SK-N-SH (cell line): ENCODE data around the gene ARHGEF37. TPM values are rescaled to one million over a fixed set of nuclear protein-coding genes. Genes with fewer than 3 reads are reported as not detected.

ENCODE experiments used
- CTCF ChIA-PET: fragments of 300-600, 350-600 bp; formaldehyde crosslinking; extraction: SDS; loops from one replicate; lab custom pipeline; 2021; lab: Yijun Ruan, JAX
- POLR2A ChIA-PET: fragments of 350-600 bp; sonication (Branson Sonifier 250); formaldehyde crosslinking; extraction: SDS; loops from one replicate; lab custom pipeline; 2020; ENCODE audit warnings: antibody characterized with exemption, inconsistent platforms; lab: Yijun Ruan, JAX
- DNase-seq: peaks from one replicate; pipeline ENCODE4 v3.0.0; 2012
- H2AFZ ChIP-seq: fragments of 200-600 bp; sonication (generic); 2 replicates; pipeline ENCODE4 v1.8.1; 2016; ENCODE audit warnings: antibody characterized with exemption, mild to moderate bottlenecking, low read depth
- H3F3A ChIP-seq: fragments of 200-600 bp; sonication (generic); replicated peaks from 2 replicates; pipeline ENCODE3; 2016; ENCODE audit warnings: antibody characterized with exemption, mild to moderate bottlenecking; ENCODE audit not compliant: insufficient read depth
- H3K27ac ChIP-seq, 2 experiments: fragments of 200-500 bp in 1 of 2; fragments of 200-600 bp in 1 of 2; sonication (Bioruptor generic) in 1 of 2; sonication (generic), shearing (Covaris generic) in 1 of 2; 2 replicates each; pipeline versions ENCODE4 v1.5.1 to v1.6.1; 2014 to 2016; ENCODE audit warnings: low read depth in 2 of 2, inconsistent platforms in 1 of 2, low read length in 1 of 2, mild to moderate bottlenecking in 1 of 2, mixed read lengths in 1 of 2
- H3K27me3 ChIP-seq: fragments of 200-600 bp; sonication (generic), shearing (Covaris generic); 2 replicates; pipeline ENCODE4 v1.6.1; 2016; ENCODE audit warnings: mixed run types; ENCODE audit not compliant: insufficient read depth
- H3K36me3 ChIP-seq, 2 experiments: fragments of 200-500 bp in 1 of 2; fragments of 200-600 bp in 1 of 2; sonication (Bioruptor generic) in 1 of 2; sonication (generic) in 1 of 2; replicated peaks in 1 of 2; 2 replicates each; pipeline versions ENCODE3 to v1.5.1; 2014 to 2016; ENCODE audit warnings: low read length in 1 of 2, mild to moderate bottlenecking in 1 of 2; ENCODE audit not compliant: insufficient read depth in 2 of 2, control insufficient read depth in 1 of 2
- H3K4me1 ChIP-seq, 2 experiments: fragments of 200-500 bp in 1 of 2; fragments of 200-600 bp in 1 of 2; sonication (Bioruptor generic) in 1 of 2; sonication (generic), shearing (Covaris generic) in 1 of 2; 2 replicates each; pipeline versions ENCODE4 v1.5.1 to v1.6.1; 2014 to 2016; ENCODE audit warnings: low read depth in 1 of 2, low read length in 1 of 2, mixed run types in 1 of 2; ENCODE audit not compliant: insufficient read depth in 2 of 2, control insufficient read depth in 1 of 2
- H3K4me2 ChIP-seq: fragments of 200-600 bp; sonication (generic), shearing (Covaris generic); 2 replicates; pipeline ENCODE4 v1.6.1; 2017; ENCODE audit warnings: mixed run types
- H3K4me3 ChIP-seq, 2 experiments: fragments of 200-500 bp in 1 of 2; fragments of 200-600 bp in 1 of 2; sonication (Bioruptor generic) in 1 of 2; sonication (generic), shearing (Covaris generic) in 1 of 2; 2 replicates each; pipeline versions ENCODE4 v1.5.1 to v1.8.1; 2014 to 2016; ENCODE audit warnings: low read depth in 2 of 2, inconsistent platforms in 1 of 2, low read length in 1 of 2, mild to moderate bottlenecking in 1 of 2, mixed read lengths in 1 of 2, moderate library complexity in 1 of 2
- H3K79me2 ChIP-seq: fragments of 200-600 bp; sonication (generic); 2 replicates; pipeline ENCODE4 v1.8.1; 2017; ENCODE audit warnings: mild to moderate bottlenecking; ENCODE audit not compliant: insufficient read depth
- H3K9ac ChIP-seq: fragments of 200-600 bp; sonication (generic); 2 replicates; pipeline ENCODE4 v1.6.1; 2017; ENCODE audit warnings: mixed run types
- H3K9me2 ChIP-seq: fragments of 200-600 bp; sonication (generic); 2 replicates; pipeline ENCODE4 v1.6.1; 2017; ENCODE audit warnings: mixed run types
- H3K9me3 ChIP-seq: fragments of 200-600 bp; sonication (generic); 2 replicates; pipeline ENCODE4 v1.6.1; 2017; ENCODE audit warnings: mixed run types, mild to moderate bottlenecking, moderate library complexity
- H4K20me1 ChIP-seq: fragments of 200-600 bp; sonication (generic); 2 replicates; pipeline ENCODE4 v1.6.1; 2017; ENCODE audit warnings: mild to moderate bottlenecking, mixed run types; ENCODE audit not compliant: insufficient read depth
- CHD2 ChIP-seq: fragments of 150-350 bp; IDR thresholded peaks from 2 replicates; pipeline ENCODE4 v1.6.1; 2018; ENCODE audit warnings: low read length; ENCODE audit not compliant: partially characterized antibody
- EP300 ChIP-seq, 2 experiments: IDR thresholded peaks; 2 replicates each; pipeline versions ENCODE4 v1.4.0 to v1.6.1; 2012; ENCODE audit warnings: borderline replicate concordance in 1 of 2, low read depth in 1 of 2, low read length in 1 of 2
- EZH2phosphoT487 ChIP-seq: fragments of 200-600 bp; sonication (generic); IDR thresholded peaks from 2 replicates; pipeline ENCODE4 v1.6.1; 2017; ENCODE audit warnings: low read depth, mixed run types, mild to moderate bottlenecking, antibody characterized with exemption, moderate library complexity, borderline replicate concordance
- FOXJ3 ChIP-seq: sonication (generic); formaldehyde crosslinking; IDR thresholded peaks from 2 replicates; pipeline ENCODE4 v1.5.1; 2020; ENCODE audit warnings: mild to moderate bottlenecking, missing genetic modification reagents
- GATA2 ChIP-seq: sonication (generic); formaldehyde crosslinking; IDR thresholded peaks from 2 replicates; pipeline ENCODE4 v1.5.0; 2020; ENCODE audit warnings: mild to moderate bottlenecking, missing genetic modification reagents
- JUND ChIP-seq: IDR thresholded peaks from 2 replicates; pipeline ENCODE4 v1.4.0; 2012
- MXI1 ChIP-seq: IDR thresholded peaks from 2 replicates; pipeline ENCODE4 v1.6.1; 2012; ENCODE audit warnings: mild to moderate bottlenecking, low read depth, low read length, improper control_type of control experiment
- RAD21 ChIP-seq: IDR thresholded peaks from 2 replicates; pipeline ENCODE4 v1.6.1; 2012; ENCODE audit warnings: mild to moderate bottlenecking, low read length
- RFX5 ChIP-seq: IDR thresholded peaks from 2 replicates; pipeline ENCODE4 v1.6.1; 2012; ENCODE audit warnings: mild to moderate bottlenecking, improper control_type of control experiment, low read length
- RXRA ChIP-seq: IDR thresholded peaks from 2 replicates; pipeline ENCODE4 v1.4.0; 2012; ENCODE audit warnings: low read depth, mild to moderate bottlenecking, borderline replicate concordance
- SMC3 ChIP-seq: IDR thresholded peaks from 2 replicates; pipeline ENCODE4 v1.6.1; 2012; ENCODE audit warnings: low read depth, low read length, improper control_type of control experiment
- WGBS: methylation state at CpG from one replicate; pipeline ENCODE4 v1.1.6; 2017; ENCODE audit warnings: low lambda C conversion rate; 5-methylcytosine and 5-hydroxymethylcytosine counted together
- polyA plus RNA-seq, 3 experiments: library from polyadenylated mRNA; depleted of rRNA; stranded (reverse); fragments of >200 nt; gene quantifications; 2 replicates each; pipeline ENCODE4 v1.2.3, GENCODE V29; 2012
- TF ChIP-seq, protein P1 (sequence below): IDR thresholded peaks from 2 replicates; pipeline ENCODE4 v1.4.0; 2012; ENCODE audit warnings: low read depth, borderline replicate concordance
- TF ChIP-seq, protein P2 (sequence below): IDR thresholded peaks from 2 replicates; pipeline ENCODE4; 2012
- TF ChIP-seq, protein P3 (sequence below): fragments of 150-350 bp; IDR thresholded peaks from 2 replicates; pipeline ENCODE4 v1.6.1; 2016; ENCODE audit warnings: mild to moderate bottlenecking, low read depth, low read length
- TF ChIP-seq, protein P4 (sequence below): fragments of 200-600 bp; sonication (generic); IDR thresholded peaks from 2 replicates; pipeline ENCODE4 v1.6.1; 2017; ENCODE audit warnings: antibody characterized with exemption, mild to moderate bottlenecking, moderate library complexity
- TF ChIP-seq, protein P5 (sequence below): IDR thresholded peaks from 2 replicates; pipeline ENCODE4 v1.4.0; 2012; ENCODE audit warnings: low read depth
- TF ChIP-seq, protein P6 (sequence below): IDR thresholded peaks from 2 replicates; pipeline ENCODE4 v1.4.0; 2012; ENCODE audit warnings: low read depth, borderline replicate concordance
- TF ChIP-seq, protein P7 (sequence below): IDR thresholded peaks from 2 replicates; pipeline ENCODE4 v1.6.1; 2012; ENCODE audit warnings: mild to moderate bottlenecking, low read depth, low read length, moderate library complexity

ARHGEF37 gene
- polyA plus RNA-seq, 1 of the 3 experiments (the other 2 are of a cell fraction), result 0.94 TPM

DNA sequence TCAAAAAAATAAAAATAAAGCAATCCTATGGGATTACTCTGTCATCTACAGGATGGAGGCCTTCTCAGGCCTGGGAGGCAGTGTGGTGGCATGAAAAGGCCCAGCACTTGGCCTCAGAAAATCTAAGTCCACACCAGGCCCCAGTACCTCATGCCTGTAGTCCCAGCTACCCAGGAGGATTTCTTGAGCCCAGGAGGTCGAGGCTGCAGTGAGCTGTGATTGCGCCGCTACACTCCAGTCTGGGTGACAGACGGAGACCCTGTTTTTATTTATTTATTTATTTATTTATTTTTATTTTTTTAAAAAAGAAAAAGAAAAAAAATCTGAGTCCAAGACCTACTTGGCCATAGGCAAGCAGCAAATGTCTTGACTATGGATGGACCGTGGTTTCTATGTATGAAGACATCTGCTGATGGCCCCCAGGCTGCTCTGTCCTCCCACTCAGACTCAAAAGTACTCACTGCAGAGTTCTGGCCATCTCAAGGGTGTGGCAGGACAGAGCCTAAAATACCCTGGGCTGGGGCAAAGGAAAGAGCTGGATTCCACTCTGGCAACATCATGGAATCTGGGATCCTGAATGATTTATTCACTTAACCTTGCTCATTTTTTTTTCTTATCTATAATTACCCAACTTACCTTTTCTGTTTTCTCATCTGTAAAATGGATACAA lies 55.0 kb downstream of the ARHGEF37 start:
- Histone ChIP-seq H3K9me2 (no peaks in the 10 kb centered on the region), H3K36me3 (no peaks in the 10 kb centered on the region), H3F3A (no peaks in the 10 kb centered on the region), H3K4me1 (peaks cover 0 to 14% of the 10 kb centered on the region in 2 experiments; a peak in 1 of 4 replicates), H3K4me3 (peak overlapping the region in 1 of 2 experiments; percentile 43; a peak in 1 of 4 replicates), H3K4me2 (no peak overlapping the region), H3K79me2 (no peaks in the 10 kb centered on the region), H3K27ac (no peak overlapping the region), H3K9ac (no peak overlapping the region)
- ChIA-PET CTCF (interaction anchor here (0.6 to 22.1 kb wide), 44 partner anchors 8 to 576 kb away, joined by 3 to 730 read pairs (median 5); partner anchors contain the start of genes HMGXB3 and TIGD6), POLR2A (interaction anchor here (0.6 to 0.7 kb wide), 2 partner anchors 48 to 331 kb away, joined by 3 read pairs; no protein-coding TSS in a partner anchor)
- no peak for TF ChIP-seq RXRA
- no peak for TF ChIP-seq SMC3
- no peak for TF ChIP-seq FOXJ3
- TF ChIP-seq JUND, result no peak
- TF ChIP-seq, protein P1, sequence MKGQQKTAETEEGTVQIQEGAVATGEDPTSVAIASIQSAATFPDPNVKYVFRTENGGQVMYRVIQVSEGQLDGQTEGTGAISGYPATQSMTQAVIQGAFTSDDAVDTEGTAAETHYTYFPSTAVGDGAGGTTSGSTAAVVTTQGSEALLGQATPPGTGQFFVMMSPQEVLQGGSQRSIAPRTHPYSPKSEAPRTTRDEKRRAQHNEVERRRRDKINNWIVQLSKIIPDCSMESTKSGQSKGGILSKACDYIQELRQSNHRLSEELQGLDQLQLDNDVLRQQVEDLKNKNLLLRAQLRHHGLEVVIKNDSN, result no peak
- TF ChIP-seq, protein P2, sequence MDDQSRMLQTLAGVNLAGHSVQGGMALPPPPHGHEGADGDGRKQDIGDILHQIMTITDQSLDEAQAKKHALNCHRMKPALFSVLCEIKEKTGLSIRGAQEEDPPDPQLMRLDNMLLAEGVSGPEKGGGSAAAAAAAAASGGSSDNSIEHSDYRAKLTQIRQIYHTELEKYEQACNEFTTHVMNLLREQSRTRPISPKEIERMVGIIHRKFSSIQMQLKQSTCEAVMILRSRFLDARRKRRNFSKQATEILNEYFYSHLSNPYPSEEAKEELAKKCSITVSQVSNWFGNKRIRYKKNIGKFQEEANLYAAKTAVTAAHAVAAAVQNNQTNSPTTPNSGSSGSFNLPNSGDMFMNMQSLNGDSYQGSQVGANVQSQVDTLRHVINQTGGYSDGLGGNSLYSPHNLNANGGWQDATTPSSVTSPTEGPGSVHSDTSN, result no peak
- no peak for TF ChIP-seq RAD21
- no peak for TF ChIP-seq EZH2phosphoT487
- TF ChIP-seq, protein P3, sequence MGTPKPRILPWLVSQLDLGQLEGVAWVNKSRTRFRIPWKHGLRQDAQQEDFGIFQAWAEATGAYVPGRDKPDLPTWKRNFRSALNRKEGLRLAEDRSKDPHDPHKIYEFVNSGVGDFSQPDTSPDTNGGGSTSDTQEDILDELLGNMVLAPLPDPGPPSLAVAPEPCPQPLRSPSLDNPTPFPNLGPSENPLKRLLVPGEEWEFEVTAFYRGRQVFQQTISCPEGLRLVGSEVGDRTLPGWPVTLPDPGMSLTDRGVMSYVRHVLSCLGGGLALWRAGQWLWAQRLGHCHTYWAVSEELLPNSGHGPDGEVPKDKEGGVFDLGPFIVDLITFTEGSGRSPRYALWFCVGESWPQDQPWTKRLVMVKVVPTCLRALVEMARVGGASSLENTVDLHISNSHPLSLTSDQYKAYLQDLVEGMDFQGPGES, result no peak
- TF ChIP-seq EP300 (IDR thresholded peaks at IDR 0.05; ENCODE audit: borderline replicate concordance in 1 of 2, low read depth in 1 of 2, low read length in 1 of 2), result no peak
- no peak for TF ChIP-seq RFX5
- TF ChIP-seq, protein P4, sequence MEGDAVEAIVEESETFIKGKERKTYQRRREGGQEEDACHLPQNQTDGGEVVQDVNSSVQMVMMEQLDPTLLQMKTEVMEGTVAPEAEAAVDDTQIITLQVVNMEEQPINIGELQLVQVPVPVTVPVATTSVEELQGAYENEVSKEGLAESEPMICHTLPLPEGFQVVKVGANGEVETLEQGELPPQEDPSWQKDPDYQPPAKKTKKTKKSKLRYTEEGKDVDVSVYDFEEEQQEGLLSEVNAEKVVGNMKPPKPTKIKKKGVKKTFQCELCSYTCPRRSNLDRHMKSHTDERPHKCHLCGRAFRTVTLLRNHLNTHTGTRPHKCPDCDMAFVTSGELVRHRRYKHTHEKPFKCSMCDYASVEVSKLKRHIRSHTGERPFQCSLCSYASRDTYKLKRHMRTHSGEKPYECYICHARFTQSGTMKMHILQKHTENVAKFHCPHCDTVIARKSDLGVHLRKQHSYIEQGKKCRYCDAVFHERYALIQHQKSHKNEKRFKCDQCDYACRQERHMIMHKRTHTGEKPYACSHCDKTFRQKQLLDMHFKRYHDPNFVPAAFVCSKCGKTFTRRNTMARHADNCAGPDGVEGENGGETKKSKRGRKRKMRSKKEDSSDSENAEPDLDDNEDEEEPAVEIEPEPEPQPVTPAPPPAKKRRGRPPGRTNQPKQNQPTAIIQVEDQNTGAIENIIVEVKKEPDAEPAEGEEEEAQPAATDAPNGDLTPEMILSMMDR, result no peak
- TF ChIP-seq, protein P5, sequence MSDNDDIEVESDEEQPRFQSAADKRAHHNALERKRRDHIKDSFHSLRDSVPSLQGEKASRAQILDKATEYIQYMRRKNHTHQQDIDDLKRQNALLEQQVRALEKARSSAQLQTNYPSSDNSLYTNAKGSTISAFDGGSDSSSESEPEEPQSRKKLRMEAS, result no peak
- no peak for TF ChIP-seq MXI1
- TF ChIP-seq, protein P6, sequence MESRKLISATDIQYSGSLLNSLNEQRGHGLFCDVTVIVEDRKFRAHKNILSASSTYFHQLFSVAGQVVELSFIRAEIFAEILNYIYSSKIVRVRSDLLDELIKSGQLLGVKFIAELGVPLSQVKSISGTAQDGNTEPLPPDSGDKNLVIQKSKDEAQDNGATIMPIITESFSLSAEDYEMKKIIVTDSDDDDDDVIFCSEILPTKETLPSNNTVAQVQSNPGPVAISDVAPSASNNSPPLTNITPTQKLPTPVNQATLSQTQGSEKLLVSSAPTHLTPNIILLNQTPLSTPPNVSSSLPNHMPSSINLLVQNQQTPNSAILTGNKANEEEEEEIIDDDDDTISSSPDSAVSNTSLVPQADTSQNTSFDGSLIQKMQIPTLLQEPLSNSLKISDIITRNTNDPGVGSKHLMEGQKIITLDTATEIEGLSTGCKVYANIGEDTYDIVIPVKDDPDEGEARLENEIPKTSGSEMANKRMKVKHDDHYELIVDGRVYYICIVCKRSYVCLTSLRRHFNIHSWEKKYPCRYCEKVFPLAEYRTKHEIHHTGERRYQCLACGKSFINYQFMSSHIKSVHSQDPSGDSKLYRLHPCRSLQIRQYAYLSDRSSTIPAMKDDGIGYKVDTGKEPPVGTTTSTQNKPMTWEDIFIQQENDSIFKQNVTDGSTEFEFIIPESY, result no peak
- TF ChIP-seq CHD2, result no peak
- TF ChIP-seq, protein P7, sequence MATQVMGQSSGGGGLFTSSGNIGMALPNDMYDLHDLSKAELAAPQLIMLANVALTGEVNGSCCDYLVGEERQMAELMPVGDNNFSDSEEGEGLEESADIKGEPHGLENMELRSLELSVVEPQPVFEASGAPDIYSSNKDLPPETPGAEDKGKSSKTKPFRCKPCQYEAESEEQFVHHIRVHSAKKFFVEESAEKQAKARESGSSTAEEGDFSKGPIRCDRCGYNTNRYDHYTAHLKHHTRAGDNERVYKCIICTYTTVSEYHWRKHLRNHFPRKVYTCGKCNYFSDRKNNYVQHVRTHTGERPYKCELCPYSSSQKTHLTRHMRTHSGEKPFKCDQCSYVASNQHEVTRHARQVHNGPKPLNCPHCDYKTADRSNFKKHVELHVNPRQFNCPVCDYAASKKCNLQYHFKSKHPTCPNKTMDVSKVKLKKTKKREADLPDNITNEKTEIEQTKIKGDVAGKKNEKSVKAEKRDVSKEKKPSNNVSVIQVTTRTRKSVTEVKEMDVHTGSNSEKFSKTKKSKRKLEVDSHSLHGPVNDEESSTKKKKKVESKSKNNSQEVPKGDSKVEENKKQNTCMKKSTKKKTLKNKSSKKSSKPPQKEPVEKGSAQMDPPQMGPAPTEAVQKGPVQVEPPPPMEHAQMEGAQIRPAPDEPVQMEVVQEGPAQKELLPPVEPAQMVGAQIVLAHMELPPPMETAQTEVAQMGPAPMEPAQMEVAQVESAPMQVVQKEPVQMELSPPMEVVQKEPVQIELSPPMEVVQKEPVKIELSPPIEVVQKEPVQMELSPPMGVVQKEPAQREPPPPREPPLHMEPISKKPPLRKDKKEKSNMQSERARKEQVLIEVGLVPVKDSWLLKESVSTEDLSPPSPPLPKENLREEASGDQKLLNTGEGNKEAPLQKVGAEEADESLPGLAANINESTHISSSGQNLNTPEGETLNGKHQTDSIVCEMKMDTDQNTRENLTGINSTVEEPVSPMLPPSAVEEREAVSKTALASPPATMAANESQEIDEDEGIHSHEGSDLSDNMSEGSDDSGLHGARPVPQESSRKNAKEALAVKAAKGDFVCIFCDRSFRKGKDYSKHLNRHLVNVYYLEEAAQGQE, result no peak
- TF ChIP-seq GATA2 (CRISPR knock-in tag), result no peak
- TF ChIP-seq, all 33 proteins: peak for 0
- H2AFZ ChIP-seq, result no peak overlapping the region
- no peak for DNase-seq
- 94% methylated on average over 5 of the region's 5 CpGs for WGBS
- no peaks in the 10 kb centered on the region for H3K27me3 ChIP-seq
- H3K9me3 ChIP-seq, result no peaks in the 10 kb centered on the region
- H4K20me1 ChIP-seq, result no peaks in the 10 kb centered on the region
